Panc1 (cell line): ENCODE results near the gene SCARF2. TPM values are rescaled to one million over a fixed set of nuclear protein-coding genes. Genes with fewer than 3 reads are reported as not detected.
A peak's percentile ranks its signal among the peaks of the same experiment; 100 is the strongest.

Experiments
- ATAC-seq: fragments of 200-7000 bp; cut with Tn5 transposase; 2 replicates; pipeline ENCODE4 v1.9.1; 2020; ENCODE audit warnings: mild to moderate bottlenecking, moderate library complexity
- BruUV-seq: library from RNA; stranded (reverse); fragments of 400-500 nt; replicated peaks from 2 replicates; lab custom pipeline; 2021; lab: Mats Ljungman, UMichigan
- CTCF ChIA-PET: fragments of 300-600 bp; sonication (Branson Sonifier 250); formaldehyde crosslinking; loops from one replicate; lab custom pipeline; 2022; ENCODE audit warnings: antibody characterized with exemption; lab: Charles Lee
- POLR2A ChIA-PET: fragments of 300-600 bp; sonication (Branson Sonifier 250); formaldehyde crosslinking; loops from one replicate; lab custom pipeline; 2022; ENCODE audit warnings: antibody characterized with exemption; lab: Charles Lee
- DNase-seq: peaks from one replicate; pipeline ENCODE4 v3.0.0-alpha.2; 2010; ENCODE audit warnings: low read depth, low spot score
- H3K27ac ChIP-seq: 2 replicates; pipeline ENCODE4 v1.5.1; 2011; ENCODE audit warnings: mild to moderate bottlenecking, low read length, inconsistent platforms
- H3K27me3 ChIP-seq: fragments of 200-500 bp; sonication (Bioruptor generic); 2 replicates; pipeline ENCODE4 v1.6.0; 2014; ENCODE audit warnings: low read length, inconsistent platforms; ENCODE audit not compliant: control insufficient read depth, insufficient read depth
- H3K36me3 ChIP-seq: fragments of 200-500 bp; sonication (Bioruptor generic); 2 replicates; pipeline ENCODE4 v1.5.1; 2014; ENCODE audit warnings: inconsistent platforms, mild to moderate bottlenecking, low read length, moderate library complexity; ENCODE audit not compliant: control insufficient read depth, insufficient read depth
- H3K4me1 ChIP-seq: 2 replicates; pipeline ENCODE4 v1.5.1; 2011; ENCODE audit warnings: inconsistent platforms, mild to moderate bottlenecking, low read length, moderate library complexity; ENCODE audit not compliant: control insufficient read depth, insufficient read depth
- H3K4me3 ChIP-seq, 2 experiments: 2 replicates each; pipeline ENCODE4 v1.5.1; 2011 to 2012; ENCODE audit warnings: low read depth in 2 of 2, low read length in 2 of 2, mild to moderate bottlenecking in 2 of 2, inconsistent platforms in 1 of 2, moderate library complexity in 1 of 2
- H3K9me3 ChIP-seq: fragments of 200-500 bp; sonication (Bioruptor generic); 2 replicates; pipeline ENCODE4 v1.5.1; 2014; ENCODE audit warnings: low read depth, mild to moderate bottlenecking, inconsistent platforms, low read length, moderate library complexity; ENCODE audit not compliant: control insufficient read depth, insufficient read depth
- POLR2AphosphoS5 ChIP-seq: IDR thresholded peaks from 2 replicates; pipeline ENCODE4 v1.6.1; 2012; ENCODE audit warnings: mild to moderate bottlenecking, low read depth, low read length, moderate library complexity
- SIN3A ChIP-seq: IDR thresholded peaks from 2 replicates; pipeline ENCODE4 v1.6.1; 2012; ENCODE audit warnings: low read depth, mild to moderate bottlenecking, low read length, moderate library complexity, borderline replicate concordance; ENCODE audit not compliant: insufficient read depth
- TCF7L2 ChIP-seq: IDR thresholded peaks from 2 replicates; pipeline ENCODE4 v1.6.1; 2011; ENCODE audit warnings: mild to moderate bottlenecking, low read depth, low read length, inconsistent platforms
- in situ Hi-C: cut with HindIII; loops from 2 replicates; pipeline ENCODE4 v1.10.0; 2016; ENCODE audit warnings: low sequenced_read_pairs, low pct_unique_long_range_greater_than_20kb
- intact Hi-C: fragments of 100-400 bp; cut with micrococcal nuclease; formaldehyde crosslinking; loops from one replicate; pipeline ENCODE4 v1.10.0; 2022; ENCODE audit not compliant: unreplicated experiment
- total RNA-seq: library from RNA; stranded (reverse); gene quantifications from one replicate; pipeline ENCODE4 v1.2.1, GENCODE V29; 2021; ENCODE audit not compliant: unreplicated experiment
- TF ChIP-seq, protein P1 (sequence below), 2 experiments: IDR thresholded peaks; 2 replicates each; pipeline ENCODE4 v1.6.1; 2011 to 2012; ENCODE audit warnings: low read depth in 2 of 2, control low read depth in 1 of 2, low read length in 1 of 2, mild to moderate bottlenecking in 1 of 2, moderate library complexity in 1 of 2; ENCODE audit not compliant: insufficient read depth in 1 of 2
- TF ChIP-seq, protein P2 (sequence below): fragments of 450-650 bp; IDR thresholded peaks from 2 replicates; pipeline ENCODE4 v1.5.1; 2017; ENCODE audit warnings: mild to moderate bottlenecking

The SCARF2 gene
- total RNA-seq, 1 experiment from 2014 or later: 3.2 TPM

DNA sequence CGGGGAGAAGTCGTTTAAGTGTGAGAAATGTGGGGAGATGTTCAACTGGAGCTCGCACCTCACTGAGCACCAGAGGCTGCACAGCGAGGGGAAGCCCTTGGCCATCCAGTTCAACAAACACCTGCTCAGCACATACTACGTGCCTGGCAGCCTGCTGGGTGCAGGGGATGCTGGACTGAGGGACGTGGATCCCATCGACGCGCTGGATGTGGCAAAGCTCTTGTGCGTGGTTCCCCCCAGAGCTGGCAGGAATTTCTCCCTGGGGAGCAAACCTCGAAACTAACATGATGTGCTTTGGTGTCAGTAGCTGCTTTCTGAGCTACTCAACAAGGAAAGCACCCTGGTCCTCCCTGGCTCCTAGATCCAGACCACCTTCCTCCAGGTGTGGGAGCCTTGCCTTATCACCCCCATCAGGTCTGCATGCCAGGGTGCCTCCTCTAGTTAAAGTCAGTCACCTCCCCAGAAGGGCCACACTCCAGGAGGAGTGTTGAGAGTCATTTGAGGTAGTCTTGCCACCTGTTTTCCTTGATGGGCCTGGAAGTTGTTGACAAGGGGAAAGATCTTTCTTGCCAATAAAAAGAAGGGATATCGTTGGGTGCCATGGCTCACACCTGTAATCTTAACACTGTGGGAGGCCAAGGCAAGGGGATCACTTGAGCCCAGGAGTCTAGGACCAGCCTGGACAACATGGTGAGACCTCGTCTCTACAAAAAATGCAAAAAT lies 30.8 kb downstream of the SCARF2 start:
- intact Hi-C loops (no loop called here), in situ Hi-C loops (no loop called here)
- TF ChIP-seq, protein P1, sequence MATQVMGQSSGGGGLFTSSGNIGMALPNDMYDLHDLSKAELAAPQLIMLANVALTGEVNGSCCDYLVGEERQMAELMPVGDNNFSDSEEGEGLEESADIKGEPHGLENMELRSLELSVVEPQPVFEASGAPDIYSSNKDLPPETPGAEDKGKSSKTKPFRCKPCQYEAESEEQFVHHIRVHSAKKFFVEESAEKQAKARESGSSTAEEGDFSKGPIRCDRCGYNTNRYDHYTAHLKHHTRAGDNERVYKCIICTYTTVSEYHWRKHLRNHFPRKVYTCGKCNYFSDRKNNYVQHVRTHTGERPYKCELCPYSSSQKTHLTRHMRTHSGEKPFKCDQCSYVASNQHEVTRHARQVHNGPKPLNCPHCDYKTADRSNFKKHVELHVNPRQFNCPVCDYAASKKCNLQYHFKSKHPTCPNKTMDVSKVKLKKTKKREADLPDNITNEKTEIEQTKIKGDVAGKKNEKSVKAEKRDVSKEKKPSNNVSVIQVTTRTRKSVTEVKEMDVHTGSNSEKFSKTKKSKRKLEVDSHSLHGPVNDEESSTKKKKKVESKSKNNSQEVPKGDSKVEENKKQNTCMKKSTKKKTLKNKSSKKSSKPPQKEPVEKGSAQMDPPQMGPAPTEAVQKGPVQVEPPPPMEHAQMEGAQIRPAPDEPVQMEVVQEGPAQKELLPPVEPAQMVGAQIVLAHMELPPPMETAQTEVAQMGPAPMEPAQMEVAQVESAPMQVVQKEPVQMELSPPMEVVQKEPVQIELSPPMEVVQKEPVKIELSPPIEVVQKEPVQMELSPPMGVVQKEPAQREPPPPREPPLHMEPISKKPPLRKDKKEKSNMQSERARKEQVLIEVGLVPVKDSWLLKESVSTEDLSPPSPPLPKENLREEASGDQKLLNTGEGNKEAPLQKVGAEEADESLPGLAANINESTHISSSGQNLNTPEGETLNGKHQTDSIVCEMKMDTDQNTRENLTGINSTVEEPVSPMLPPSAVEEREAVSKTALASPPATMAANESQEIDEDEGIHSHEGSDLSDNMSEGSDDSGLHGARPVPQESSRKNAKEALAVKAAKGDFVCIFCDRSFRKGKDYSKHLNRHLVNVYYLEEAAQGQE (IDR thresholded peaks at IDR 0.05; ENCODE audit: insufficient read depth in 1 of 2, low read depth in 2 of 2, low read length in 1 of 2): no peak
- TF ChIP-seq POLR2AphosphoS5: no peak
- TF ChIP-seq, protein P2, sequence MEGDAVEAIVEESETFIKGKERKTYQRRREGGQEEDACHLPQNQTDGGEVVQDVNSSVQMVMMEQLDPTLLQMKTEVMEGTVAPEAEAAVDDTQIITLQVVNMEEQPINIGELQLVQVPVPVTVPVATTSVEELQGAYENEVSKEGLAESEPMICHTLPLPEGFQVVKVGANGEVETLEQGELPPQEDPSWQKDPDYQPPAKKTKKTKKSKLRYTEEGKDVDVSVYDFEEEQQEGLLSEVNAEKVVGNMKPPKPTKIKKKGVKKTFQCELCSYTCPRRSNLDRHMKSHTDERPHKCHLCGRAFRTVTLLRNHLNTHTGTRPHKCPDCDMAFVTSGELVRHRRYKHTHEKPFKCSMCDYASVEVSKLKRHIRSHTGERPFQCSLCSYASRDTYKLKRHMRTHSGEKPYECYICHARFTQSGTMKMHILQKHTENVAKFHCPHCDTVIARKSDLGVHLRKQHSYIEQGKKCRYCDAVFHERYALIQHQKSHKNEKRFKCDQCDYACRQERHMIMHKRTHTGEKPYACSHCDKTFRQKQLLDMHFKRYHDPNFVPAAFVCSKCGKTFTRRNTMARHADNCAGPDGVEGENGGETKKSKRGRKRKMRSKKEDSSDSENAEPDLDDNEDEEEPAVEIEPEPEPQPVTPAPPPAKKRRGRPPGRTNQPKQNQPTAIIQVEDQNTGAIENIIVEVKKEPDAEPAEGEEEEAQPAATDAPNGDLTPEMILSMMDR: no peak
- no peak for TF ChIP-seq SIN3A
- no peak for TF ChIP-seq TCF7L2
- no peak overlapping the region for H3K4me3 ChIP-seq
- H3K9me3 ChIP-seq: no peaks in the 10 kb centered on the region
- H3K27me3 ChIP-seq: no peaks in the 10 kb centered on the region
- H3K36me3 ChIP-seq: no peaks in the 10 kb centered on the region
- H3K27ac ChIP-seq: no peak overlapping the region
- TSS peak; percentile 54 for BruUV-seq
- ATAC-seq (no peak), DNase-seq (no peak)
- H3K4me1 ChIP-seq: no peaks in the 10 kb centered on the region
- ChIA-PET CTCF (no interaction called here), POLR2A (no interaction called here)

DNA sequence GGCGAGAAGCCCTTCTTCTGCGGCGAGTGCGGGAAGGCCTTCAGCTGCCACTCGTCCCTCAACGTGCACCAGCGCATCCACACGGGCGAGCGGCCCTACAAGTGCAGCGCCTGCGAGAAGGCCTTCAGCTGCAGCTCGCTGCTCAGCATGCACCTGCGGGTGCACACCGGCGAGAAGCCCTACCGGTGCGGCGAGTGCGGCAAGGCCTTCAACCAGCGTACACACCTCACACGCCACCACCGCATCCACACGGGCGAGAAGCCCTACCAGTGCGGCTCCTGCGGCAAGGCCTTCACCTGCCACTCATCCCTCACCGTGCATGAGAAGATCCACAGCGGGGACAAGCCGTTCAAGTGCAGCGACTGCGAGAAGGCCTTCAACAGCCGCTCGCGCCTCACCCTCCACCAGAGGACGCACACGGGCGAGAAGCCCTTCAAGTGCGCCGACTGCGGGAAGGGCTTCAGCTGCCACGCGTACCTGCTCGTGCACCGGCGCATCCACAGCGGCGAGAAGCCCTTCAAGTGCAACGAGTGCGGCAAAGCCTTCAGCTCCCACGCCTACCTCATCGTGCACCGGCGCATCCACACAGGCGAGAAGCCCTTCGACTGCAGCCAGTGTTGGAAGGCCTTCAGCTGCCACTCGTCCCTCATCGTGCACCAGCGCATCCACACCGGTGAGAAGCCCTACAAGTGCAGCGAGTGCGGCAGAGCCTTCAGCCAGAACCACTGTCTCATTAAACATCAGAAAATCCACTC lies 31.5 kb downstream of the SCARF2 start:
- BruUV-seq: no TSS peak
- H3K27ac ChIP-seq: no peak overlapping the region
- TF ChIP-seq SIN3A: no peak
- no peak for TF ChIP-seq TCF7L2
- TF ChIP-seq, protein P1 (IDR thresholded peaks at IDR 0.05; ENCODE audit: insufficient read depth in 1 of 2, low read depth in 2 of 2, low read length in 1 of 2): no peak
- TF ChIP-seq, protein P2: no peak
- no peak for TF ChIP-seq POLR2AphosphoS5
- no peaks in the 10 kb centered on the region for H3K4me1 ChIP-seq
- ChIA-PET CTCF (no interaction called here), POLR2A (no interaction called here)
- in situ Hi-C loops (no loop called here), intact Hi-C loops (no loop called here)
- H3K9me3 ChIP-seq: no peaks in the 10 kb centered on the region
- no peaks in the 10 kb centered on the region for H3K36me3 ChIP-seq
- DNase-seq (no peak), ATAC-seq (no peak)
- H3K4me3 ChIP-seq: no peak overlapping the region
- H3K27me3 ChIP-seq: no peaks in the 10 kb centered on the region
